ENCODE results near the gene PPCDC.
"Not testable (repeated sequence)": the region's sequence is repeated elsewhere in the genome, so short reads cannot be mapped to it uniquely, and the experiment has no call there.

The PPCDC gene

DNA sequence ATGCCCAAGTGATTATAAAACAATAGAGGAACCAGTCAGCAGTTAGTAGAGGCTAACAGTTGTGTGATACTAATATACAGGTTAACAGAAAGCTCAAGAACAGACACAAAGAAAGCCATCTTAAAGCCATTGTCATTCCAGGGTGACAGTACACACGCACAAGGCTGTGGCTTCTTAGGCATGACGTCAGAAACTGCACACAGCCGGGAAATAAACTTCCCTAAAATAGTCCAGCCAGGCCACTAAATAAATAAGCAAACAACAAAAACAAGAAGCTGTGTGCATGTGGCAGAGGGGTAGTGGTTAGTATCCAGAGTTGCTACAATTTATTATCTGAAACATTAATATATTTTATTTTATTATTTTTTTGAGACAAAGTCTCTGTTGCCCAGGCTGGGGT lies 49.8 kb downstream of the PPCDC start:
- no peak for DNase-seq

DNA sequence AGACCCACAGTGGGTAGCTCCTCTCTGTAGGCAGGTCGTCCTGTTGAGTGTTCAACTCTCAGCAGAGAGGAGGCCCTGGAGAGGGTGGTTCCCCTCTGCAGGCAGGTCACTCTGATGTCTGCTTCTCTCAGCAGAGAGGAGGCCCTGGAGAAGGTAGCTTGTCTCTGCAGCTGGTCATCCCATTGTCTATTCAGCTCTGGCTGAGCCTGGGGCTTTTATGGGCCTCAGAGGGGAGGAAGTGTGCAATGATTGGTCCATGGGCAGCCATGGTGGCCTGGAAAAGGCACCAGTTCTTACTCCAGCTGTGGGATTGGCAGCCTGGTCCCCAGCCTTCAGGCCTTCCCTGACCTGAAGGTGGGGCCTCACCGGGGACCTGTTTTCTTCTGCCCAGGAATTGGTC lies 52.9 kb downstream of the PPCDC start:
- DNase-seq: no peak

DNA sequence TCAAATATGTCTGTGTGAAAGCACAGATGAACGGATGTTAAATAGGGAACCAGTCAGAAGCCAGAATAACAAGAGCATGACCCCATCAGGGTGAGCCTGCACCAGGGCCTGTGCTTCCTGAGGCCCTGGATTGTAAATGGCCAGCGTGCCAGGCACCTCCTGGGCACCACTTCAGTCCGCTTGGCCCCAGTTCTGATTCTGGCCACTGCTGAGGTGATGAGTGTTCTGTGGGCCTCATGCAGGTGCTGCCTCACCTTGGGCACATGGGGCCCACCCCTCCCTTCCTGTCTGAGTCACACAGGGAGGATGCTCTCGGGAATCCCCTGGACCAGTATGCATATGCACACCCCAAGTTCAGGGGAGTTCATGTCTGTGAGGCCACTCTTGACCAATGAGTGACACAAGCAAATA lies 54.2 kb downstream of the PPCDC start:
- peak; percentile 46 for DNase-seq

DNA sequence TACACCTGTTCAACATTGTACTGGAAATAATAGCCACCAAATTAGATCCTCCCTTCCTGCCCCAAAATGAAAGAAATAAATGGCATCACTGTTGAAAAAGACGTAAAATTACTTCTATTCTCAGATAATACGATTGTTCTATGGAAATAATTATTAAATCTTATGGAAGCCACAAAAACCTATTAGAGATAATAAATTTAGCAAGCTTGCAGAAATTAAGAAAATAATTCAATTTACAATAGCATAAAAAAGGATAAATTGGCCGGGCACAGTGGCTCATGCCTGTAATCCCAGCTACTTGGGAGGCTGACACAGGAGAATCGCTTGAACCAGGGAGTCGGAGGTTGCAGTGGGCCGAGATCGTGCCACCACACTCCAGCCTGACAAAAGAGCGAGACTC lies 57.8 kb downstream of the PPCDC start:
- DNase-seq: no peak

- no peak for DNase-seq
Measured at GRCh38 chr15:75082689-75083088, 59.3 kb downstream of the PPCDC start.

DNA sequence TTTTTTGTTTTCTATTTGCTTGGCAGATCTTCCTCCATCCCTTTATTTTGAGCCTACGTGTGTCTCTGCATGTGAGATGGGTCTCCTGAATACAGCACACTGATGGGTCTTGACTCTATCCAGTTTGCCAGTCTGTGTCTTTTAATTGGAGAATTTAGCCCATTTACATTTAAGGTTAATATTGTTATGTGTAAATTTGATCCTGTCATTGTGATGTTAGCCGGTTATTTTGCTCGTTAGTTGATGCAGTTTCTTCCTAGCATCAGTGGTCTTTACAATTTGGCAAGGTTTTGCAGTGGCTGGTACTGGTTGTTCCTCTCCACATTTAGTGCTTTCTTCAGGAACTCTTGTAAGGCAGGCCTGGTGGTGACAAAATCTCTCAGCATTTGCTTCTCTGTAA lies 62.3 kb downstream of the PPCDC start:
- not testable (repeated sequence) for DNase-seq

DNA sequence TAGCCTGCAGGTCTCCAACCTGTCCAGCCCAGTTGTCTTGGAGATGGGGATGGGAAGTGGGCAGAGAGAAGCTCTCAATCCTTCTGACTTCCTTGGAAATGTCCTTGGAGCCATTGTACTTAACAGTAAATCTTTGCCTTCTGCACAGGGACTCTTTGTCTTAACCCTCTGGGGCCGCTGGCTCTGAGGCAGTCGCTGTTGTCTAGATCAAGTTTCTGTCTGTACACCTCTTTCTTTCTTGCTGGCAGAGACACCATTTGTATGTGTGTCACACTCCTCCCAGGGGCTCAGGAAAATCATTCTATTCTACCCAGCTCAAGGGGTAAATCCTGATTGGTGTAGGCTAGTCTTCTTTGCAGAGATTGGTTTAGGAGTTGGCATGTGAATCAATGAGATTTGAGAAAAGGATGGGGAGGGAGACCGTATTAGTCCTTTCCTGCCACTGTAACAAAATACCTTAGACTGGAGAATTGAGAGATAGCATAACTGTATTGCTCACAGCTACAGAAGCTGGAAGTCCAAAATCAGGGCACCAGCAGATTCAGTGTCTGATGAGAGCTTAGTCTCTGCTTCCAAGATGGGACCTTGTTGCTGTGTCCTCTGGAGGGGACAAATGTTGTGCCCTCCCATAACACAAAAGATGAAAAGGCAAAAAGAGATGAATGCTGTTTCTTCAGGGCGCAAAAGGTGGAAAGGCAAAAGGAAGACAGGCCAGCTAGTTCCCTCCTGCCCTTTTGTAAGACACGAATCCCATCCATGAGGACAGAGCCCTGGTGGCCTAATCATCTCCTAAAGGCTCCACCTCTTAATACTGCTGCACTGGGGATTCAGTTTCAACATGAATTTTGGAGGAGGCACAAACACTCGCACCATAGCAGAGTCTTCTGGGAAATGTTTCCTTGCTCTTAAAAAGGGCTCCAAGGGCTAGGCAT lies 66.3 kb downstream of the PPCDC start:
- DNase-seq: no peak

DNA sequence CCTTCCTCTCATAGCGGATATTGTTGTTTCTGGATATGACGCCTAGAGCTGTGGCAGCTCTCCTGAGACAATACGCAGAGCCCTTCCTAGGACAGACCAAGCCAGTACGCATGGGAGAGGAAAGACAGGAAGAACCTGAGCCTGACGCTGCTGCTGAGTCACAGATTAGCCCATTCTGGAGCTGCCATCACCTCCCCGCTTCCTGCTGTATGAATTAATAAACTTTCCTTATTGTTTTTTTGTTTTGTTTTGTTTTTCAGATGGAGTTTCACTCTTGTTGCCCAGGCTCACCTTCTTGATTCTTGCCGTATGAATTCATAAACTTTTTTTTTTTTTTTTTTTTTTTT lies 67.0 kb downstream of the PPCDC start:
- no peak for DNase-seq

- DNase-seq: no peak
Measured at GRCh38 chr15:75091814-75092213, 68.4 kb downstream of the PPCDC start.

DNA sequence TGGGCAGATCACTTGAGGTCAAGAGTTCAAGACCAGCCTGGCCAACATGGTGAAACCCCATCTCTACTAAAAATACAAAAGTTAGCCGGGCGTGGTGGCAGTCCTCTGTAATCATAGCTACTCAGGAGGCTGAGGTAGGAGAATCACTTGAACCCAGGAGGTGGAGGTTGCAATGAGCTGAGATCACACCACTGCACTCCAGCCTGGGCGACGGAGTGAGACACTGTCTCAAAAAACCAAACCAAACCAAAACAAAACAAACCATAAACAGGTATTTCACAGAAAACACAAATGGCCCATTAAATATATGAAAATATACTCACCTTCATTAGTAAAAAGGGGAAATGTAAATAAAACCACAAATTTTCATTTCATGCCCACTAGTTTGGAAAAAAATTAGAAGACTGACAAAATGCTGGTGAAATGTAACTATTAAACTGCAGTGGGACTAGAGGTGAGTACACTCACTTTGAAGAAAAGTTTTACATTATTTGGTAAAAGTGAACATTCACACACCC lies 71.6 kb downstream of the PPCDC start:
- DNase-seq: not testable (repeated sequence)

DNA sequence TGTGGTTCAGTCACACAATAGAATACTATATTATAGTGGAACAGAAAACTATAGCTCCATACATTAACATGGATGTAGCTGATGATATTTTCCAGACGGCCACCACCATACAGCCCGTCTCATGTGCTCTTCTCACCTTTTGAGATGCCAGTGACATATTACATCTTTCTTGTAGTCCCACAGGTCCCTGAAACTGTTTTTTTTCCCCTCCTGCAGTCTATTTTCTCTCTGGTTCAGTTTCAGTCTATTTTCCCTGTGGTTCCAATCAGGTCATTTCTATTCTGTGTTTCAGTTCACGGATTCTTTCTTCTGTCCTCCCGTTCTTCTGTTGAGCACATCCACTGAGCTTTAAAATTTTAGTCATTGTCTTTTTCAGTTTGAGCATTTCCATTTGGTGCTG lies 72.2 kb downstream of the PPCDC start:
- DNase-seq: no peak

GRCh38 chr15:75097939-75098338 lies 74.5 kb downstream of the PPCDC start:
- no peak for DNase-seq

GRCh38 chr15:75098404-75098803 lies 75.0 kb downstream of the PPCDC start:
- no peak for DNase-seq

Data from activated CD8-positive, alpha-beta memory T cell treated with anti-CD3 and anti-CD28 coated beads, Interleukin-2, amount 50 U/mL, for 48 hours (primary cell).